GM06990 (cell line): ENCODE results near the gene PELI3.

Experiments
- DNase-seq: peaks from one replicate; pipeline ENCODE4 v3.0.0-alpha.2; 2011; ENCODE audit not compliant: insufficient read length; ENCODE audit errors: extremely low read depth
- H3K27me3 ChIP-seq: replicated peaks from 2 replicates; pipeline ENCODE4 v1.6.0; 2011; ENCODE audit warnings: low read length; ENCODE audit not compliant: control insufficient read depth, insufficient read depth
- H3K36me3 ChIP-seq: 2 replicates; pipeline ENCODE4 v1.5.1; 2011; ENCODE audit warnings: low read length; ENCODE audit not compliant: control insufficient read depth, insufficient read depth
- H3K4me3 ChIP-seq: replicated peaks from 2 replicates; pipeline ENCODE4 v1.5.1; 2011; ENCODE audit warnings: low read depth, mild to moderate bottlenecking, control low read depth, low read length
- CTCF ChIP-seq: IDR thresholded peaks from 2 replicates; pipeline ENCODE4 v1.5.1; 2011; ENCODE audit warnings: low read length, control low read depth, mild to moderate bottlenecking, inconsistent platforms; ENCODE audit not compliant: insufficient read depth, poor library complexity, severe bottlenecking

Gene PELI3

GRCh38 chr11:66466225-66467033 is at the start of gene PELI3:
Gene PELI3 (plus strand): TSS chr11:66466905. CDS start chr11:66468129, 1,224 bp downstream.
- peak; percentile 89 for DNase-seq
- Histone ChIP-seq H3K36me3 (no peaks in the 10 kb centered on the region), H3K27me3 (no peaks in the 10 kb centered on the region), H3K4me3 (peak within 1 kb of the TSS; percentile 62)
- no peak for TF ChIP-seq CTCF

- DNase-seq, result no peak
- Histone ChIP-seq H3K4me3 (no peak overlapping the region), H3K27me3 (peaks cover 2% of the 10 kb centered on the region), H3K36me3 (no peaks in the 10 kb centered on the region)
- TF ChIP-seq CTCF, result no peak
Measured at GRCh38 chr11:66417000-66417399, 49.7 kb upstream of the PELI3 start.

- Histone ChIP-seq H3K4me3 (no peak overlapping the region), H3K27me3 (peaks cover 2% of the 10 kb centered on the region), H3K36me3 (no peaks in the 10 kb centered on the region)
- TF ChIP-seq CTCF, result peak; percentile 45
- peak; percentile 26 for DNase-seq
Measured at GRCh38 chr11:66418168-66418985, 48.3 kb upstream of the PELI3 start.

- Histone ChIP-seq H3K36me3 (no peaks in the 10 kb centered on the region), H3K4me3 (no peak overlapping the region), H3K27me3 (peaks cover 2% of the 10 kb centered on the region)
- TF ChIP-seq CTCF, result no peak
- no peak for DNase-seq
Measured at GRCh38 chr11:66418986-66419308, 47.8 kb upstream of the PELI3 start.

GRCh38 chr11:66419825-66420224 is 46.9 kb upstream of the PELI3 start:
- no peak overlapping the region for H3K4me3 ChIP-seq
- H3K36me3 ChIP-seq, result no peaks in the 10 kb centered on the region
- TF ChIP-seq CTCF, result no peak
- DNase-seq, result no peak
- peaks cover 2% of the 10 kb centered on the region for H3K27me3 ChIP-seq
